T-helper 1 cell treated with Interleukin-12 subunit alpha and Interleukin-12 subunit beta and Interleukin-4 antibody, amounts not matched to agents 30 μg/mL and 1 μg/mL, for 36 hours (primary cell): Measurements from ENCODE around the gene PDSS1.

Source experiments
- H3K27ac Mint-ChIP-seq: one replicate; pipeline ENCODE4 v1.8.0; 2021; ENCODE audit warnings: mild to moderate bottlenecking, mixed read lengths
- H3K27me3 Mint-ChIP-seq: one replicate; pipeline ENCODE4 v1.8.0; 2021; ENCODE audit warnings: low read depth, mixed read lengths
- H3K36me3 Mint-ChIP-seq: one replicate; pipeline ENCODE4 v1.8.0; 2021; ENCODE audit warnings: low read depth, mixed read lengths
- H3K4me1 Mint-ChIP-seq: one replicate; pipeline ENCODE4 v1.8.0; 2021; ENCODE audit warnings: low read depth, mixed read lengths
- H3K4me3 Mint-ChIP-seq: one replicate; pipeline ENCODE4 v1.8.0; 2021; ENCODE audit warnings: mild to moderate bottlenecking, moderate library complexity, mixed read lengths
- H3K9me3 Mint-ChIP-seq: one replicate; pipeline ENCODE4 v1.8.0; 2021; ENCODE audit warnings: mixed read lengths

Gene PDSS1

DNA sequence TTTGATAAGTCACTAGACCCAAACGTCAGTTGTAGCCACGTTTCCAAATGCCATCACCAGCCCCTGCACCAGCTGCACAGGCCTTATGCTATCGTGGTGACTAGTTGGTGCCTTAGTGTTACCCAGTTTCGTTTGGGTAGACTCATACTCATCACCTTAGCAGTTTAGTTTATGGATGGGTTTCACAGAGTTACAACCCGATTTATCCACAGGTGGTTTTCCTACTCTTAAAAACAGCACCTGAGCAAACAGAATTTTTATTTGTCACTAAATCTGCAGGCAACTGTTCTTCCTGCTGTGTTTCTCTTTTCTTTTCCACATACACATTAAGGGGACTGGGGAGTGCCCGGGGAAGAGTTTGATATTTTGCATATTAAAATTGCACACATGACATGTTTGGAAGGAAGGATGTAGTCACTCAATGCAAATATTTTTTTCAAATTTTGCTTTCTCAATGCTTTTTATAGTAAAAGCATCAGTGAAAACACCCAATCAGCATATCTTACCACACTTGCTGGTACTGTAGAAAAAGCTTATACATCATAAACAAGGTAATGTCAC, 41.6 kb downstream of the PDSS1 start:
- Mint-ChIP-seq H3K36me3 (peaks cover 60% of the 10 kb centered on the region), H3K4me1 (peaks cover 60% of the 10 kb centered on the region), H3K9me3 (peaks cover 3% of the 10 kb centered on the region), H3K4me3 (peak overlapping the region; percentile 66), H3K27ac (peak overlapping the region; percentile 94), H3K27me3 (no peaks in the 10 kb centered on the region)

- Mint-ChIP-seq H3K9me3 (peaks cover 3% of the 10 kb centered on the region), H3K27ac (peak overlapping the region; percentile 73), H3K27me3 (no peaks in the 10 kb centered on the region), H3K4me3 (no peak overlapping the region), H3K4me1 (peaks cover 59% of the 10 kb centered on the region), H3K36me3 (peaks cover 60% of the 10 kb centered on the region)
These were observed 43.9 kb downstream of the PDSS1 start for GRCh38 chr10:26741368-26741767.

- no peak overlapping the region for H3K4me3 Mint-ChIP-seq
These were observed 45.6 kb downstream of the PDSS1 start for GRCh38 chr10:26743091-26743490.

DNA sequence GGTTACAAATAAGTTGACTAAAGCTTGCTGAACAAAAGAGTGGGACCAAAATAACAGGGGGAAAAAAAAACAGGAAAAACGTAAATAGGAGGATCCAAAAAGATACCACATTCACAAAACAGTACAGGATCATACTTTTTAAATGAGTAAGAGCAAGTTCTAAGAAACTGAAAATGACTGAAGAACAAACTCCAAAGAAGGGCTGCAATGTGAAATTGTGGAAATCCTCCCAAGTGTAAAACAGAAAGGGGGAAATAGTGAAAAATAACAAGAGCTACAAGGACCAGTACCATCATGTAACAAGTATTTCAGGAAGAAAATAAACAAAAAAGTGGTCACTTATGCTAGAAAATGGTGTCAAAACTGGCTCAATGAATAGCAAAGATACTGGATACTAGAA, 46.3 kb downstream of the PDSS1 start:
- peaks cover 50% of the 10 kb centered on the region for H3K4me1 Mint-ChIP-seq
- no peaks in the 10 kb centered on the region for H3K27me3 Mint-ChIP-seq
- H3K27ac Mint-ChIP-seq, result peak overlapping the region; percentile 78
- H3K36me3 Mint-ChIP-seq, result peaks cover 54% of the 10 kb centered on the region
- H3K9me3 Mint-ChIP-seq, result peaks cover 3% of the 10 kb centered on the region
- H3K4me3 Mint-ChIP-seq, result peak overlapping the region; percentile 10

More at GRCh38 chr10:26743091-26743490, 45.6 kb downstream of the PDSS1 start:
- H3K27me3 Mint-ChIP-seq, result no peaks in the 10 kb centered on the region
- H3K27ac Mint-ChIP-seq, result peak overlapping the region; percentile 80
- H3K36me3 Mint-ChIP-seq, result peaks cover 51% of the 10 kb centered on the region
- peaks cover 57% of the 10 kb centered on the region for H3K4me1 Mint-ChIP-seq
- peaks cover 3% of the 10 kb centered on the region for H3K9me3 Mint-ChIP-seq

DNA sequence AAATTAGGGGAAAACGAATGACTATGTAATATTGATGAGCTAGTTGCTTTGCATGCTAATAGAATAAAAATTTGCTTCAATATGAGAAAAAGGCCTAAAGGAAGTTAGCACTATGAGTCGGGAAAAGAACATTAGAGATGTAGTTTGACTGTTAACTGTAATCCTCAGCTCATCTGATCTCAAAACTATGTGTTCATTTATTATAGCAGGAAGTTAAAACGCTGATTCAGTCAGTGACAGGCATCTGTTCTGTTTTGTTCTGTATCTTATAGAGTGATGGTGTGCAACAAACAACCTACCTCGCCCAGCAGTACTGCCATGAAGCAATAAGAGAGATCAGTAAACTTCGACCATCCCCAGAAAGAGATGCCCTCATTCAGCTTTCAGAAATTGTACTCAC, 48.6 kb downstream of the PDSS1 start:
- Mint-ChIP-seq H3K36me3 (peaks cover 45% of the 10 kb centered on the region), H3K4me3 (no peak overlapping the region), H3K4me1 (peaks cover 34% of the 10 kb centered on the region), H3K27me3 (no peaks in the 10 kb centered on the region), H3K27ac (peak overlapping the region; percentile 62), H3K9me3 (peaks cover 3% of the 10 kb centered on the region)

DNA sequence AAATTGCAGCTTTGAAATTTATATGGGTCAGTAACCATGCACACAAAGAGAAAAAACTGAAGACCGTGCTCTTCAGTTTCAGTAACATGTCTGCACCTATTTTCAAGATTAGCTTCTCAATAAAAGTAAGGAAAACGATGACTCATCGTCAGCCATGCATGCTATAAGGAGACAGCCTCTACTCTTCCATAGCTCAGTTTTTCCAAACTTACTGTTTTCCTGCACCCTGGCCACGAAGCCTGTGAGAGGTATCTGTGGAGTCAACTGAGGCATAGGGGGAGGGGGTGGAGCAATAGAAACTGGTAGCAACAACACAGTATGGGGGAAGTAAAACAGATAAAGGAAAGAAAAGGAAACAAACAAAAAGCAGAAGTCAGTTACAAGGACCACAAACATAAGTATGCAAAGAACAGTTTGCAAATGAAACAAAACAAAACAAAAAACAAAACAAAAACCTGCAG, 58.0 kb downstream of the PDSS1 start:
- Mint-ChIP-seq H3K4me3 (peak overlapping the region; percentile 57), H3K4me1 (peaks cover 39% of the 10 kb centered on the region), H3K27me3 (no peaks in the 10 kb centered on the region), H3K36me3 (peaks cover 30% of the 10 kb centered on the region), H3K9me3 (no peaks in the 10 kb centered on the region), H3K27ac (peak overlapping the region; percentile 78)

DNA sequence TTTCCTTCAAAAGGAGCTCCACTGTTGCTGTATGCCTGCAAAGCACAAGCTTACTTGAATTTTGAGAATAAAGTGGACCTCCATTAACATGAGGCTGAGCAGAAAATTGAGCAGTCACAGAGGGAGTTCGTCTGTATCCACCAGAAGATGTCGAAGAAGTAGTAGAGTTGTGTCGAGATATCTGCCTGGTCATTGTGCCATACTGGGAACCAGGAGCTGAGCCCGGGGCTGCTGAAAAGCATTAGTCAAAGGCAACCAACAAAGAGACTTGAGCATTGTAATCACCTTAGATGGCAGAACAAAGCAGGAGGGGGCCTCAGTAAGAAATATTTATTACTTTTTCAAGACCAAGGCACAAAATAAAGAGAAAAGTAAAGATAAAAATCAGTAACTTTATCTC, 61.5 kb downstream of the PDSS1 start:
- Mint-ChIP-seq H3K9me3 (no peaks in the 10 kb centered on the region), H3K27ac (peak overlapping the region; percentile 3), H3K36me3 (peaks cover 29% of the 10 kb centered on the region)

DNA sequence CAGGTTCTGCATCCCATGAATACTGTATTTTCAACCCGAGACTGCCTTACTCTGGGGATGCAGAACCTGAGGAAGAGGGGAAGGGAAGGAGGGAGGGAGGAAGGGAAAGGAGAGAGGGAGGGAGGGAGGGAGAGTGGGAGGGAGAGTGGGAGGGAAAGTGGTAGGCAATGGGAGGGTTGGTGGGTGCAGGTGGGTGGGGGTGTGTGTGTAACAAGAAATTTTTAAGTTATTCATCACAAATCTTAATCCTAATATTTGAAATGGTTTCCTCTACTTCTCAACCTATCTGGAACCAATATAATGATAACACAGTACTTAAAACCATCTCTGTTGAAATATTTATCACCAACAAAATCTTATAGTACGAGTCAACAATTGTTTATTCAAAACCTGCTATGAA, 68.0 kb downstream of the PDSS1 start:
- Mint-ChIP-seq H3K27me3 (no peaks in the 10 kb centered on the region), H3K9me3 (no peaks in the 10 kb centered on the region), H3K4me1 (peaks cover 10% of the 10 kb centered on the region), H3K27ac (peak overlapping the region; percentile 29), H3K36me3 (peaks cover 22% of the 10 kb centered on the region), H3K4me3 (no peak overlapping the region)

More for the DNA sequence above, 61.5 kb downstream of the PDSS1 start:
- H3K27me3 Mint-ChIP-seq, result no peaks in the 10 kb centered on the region
- H3K4me1 Mint-ChIP-seq, result peaks cover 19% of the 10 kb centered on the region
- no peak overlapping the region for H3K4me3 Mint-ChIP-seq

DNA sequence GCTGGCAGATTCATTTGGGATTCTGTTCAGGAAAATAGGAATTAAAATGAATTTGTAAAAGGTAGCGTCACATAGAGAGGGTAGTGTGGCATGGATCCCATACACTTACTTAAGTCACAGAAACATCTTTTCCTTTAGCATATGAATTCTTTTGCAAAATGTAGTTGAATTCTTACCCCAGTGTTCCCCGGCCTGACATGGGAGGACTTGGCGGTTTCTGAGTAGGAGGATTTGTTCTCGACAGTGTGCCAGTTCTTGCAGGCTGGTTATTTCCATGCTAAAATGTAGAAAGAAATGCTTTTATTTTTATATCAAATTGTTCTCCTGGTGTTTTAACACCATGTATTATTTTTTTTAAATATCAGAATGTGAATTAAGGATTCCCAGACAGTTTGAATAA, 72.6 kb downstream of the PDSS1 start:
- Mint-ChIP-seq H3K4me3 (no peak overlapping the region), H3K36me3 (peaks cover 19% of the 10 kb centered on the region), H3K9me3 (no peaks in the 10 kb centered on the region), H3K27ac (no peak overlapping the region), H3K4me1 (peaks cover 20% of the 10 kb centered on the region), H3K27me3 (no peaks in the 10 kb centered on the region)

GRCh38 chr10:26773633-26774032, 76.1 kb downstream of the PDSS1 start:
- Mint-ChIP-seq H3K4me1 (peaks cover 24% of the 10 kb centered on the region), H3K4me3 (no peak overlapping the region), H3K27me3 (no peaks in the 10 kb centered on the region), H3K36me3 (peaks cover 13% of the 10 kb centered on the region), H3K9me3 (no peaks in the 10 kb centered on the region), H3K27ac (no peak overlapping the region)

GRCh38 chr10:26776258-26776657, 78.8 kb downstream of the PDSS1 start:
- H3K4me3 Mint-ChIP-seq, result no peak overlapping the region
- H3K27ac Mint-ChIP-seq, result no peak overlapping the region
- H3K4me1 Mint-ChIP-seq, result peaks cover 26% of the 10 kb centered on the region
- H3K9me3 Mint-ChIP-seq, result no peaks in the 10 kb centered on the region
- H3K27me3 Mint-ChIP-seq, result no peaks in the 10 kb centered on the region
- H3K36me3 Mint-ChIP-seq, result peaks cover 7% of the 10 kb centered on the region

DNA sequence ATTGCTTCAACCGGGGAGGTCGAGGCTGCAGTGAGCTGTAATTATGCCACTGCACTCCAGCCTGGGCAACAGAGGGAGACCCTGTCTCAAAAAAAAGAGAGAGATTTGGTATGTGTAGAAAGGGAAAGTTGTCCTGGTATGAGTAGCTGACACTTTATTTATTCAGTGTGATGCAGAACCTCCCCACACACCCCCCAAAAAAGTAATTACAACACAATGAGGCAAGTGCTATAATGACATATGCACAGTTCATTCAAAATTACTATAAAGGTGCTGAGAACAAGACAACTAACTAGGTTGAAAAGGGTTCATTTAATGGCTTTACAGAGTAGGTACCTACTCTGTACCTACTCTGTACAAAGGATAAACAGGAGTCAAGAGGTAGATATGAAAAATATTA, 80.2 kb downstream of the PDSS1 start:
- Mint-ChIP-seq H3K4me1 (peaks cover 36% of the 10 kb centered on the region), H3K9me3 (no peaks in the 10 kb centered on the region), H3K27ac (no peak overlapping the region), H3K36me3 (peaks cover 7% of the 10 kb centered on the region), H3K27me3 (no peaks in the 10 kb centered on the region), H3K4me3 (no peak overlapping the region)

DNA sequence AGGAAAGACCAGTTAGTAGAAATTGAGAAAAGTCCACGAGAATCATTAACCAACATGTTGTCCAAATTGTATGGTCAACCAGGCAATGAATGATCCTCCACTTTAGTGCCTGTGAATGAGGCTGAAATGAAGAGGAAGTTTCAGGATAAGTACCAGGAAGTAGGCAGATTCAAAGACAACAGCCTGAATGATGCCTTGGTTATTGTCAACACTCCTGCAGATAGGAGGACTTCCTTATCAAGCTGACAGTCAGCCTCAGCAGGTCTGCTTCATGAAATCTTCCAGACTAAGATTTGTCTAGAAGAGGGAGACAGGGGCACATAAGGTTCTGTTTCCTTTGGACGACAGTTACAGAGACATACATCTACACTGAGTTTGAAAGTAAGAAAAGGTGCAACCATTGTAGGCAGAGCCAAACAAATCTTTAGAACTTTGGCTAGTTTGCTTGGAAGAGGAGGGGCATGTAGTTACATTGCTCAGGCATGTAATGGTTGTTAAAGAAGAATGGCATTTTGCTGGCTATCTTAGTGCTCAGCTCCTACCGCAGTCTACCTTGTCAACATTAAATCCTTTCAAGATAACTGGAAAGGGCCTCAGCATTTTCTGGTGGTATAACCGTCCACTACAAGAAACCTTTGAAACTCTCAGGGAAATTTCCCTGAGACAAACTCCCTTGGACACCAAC, 81.8 kb downstream of the PDSS1 start:
- Mint-ChIP-seq H3K27ac (no peak overlapping the region), H3K4me1 (peaks cover 38% of the 10 kb centered on the region), H3K36me3 (peaks cover 4% of the 10 kb centered on the region), H3K4me3 (no peak overlapping the region), H3K9me3 (no peaks in the 10 kb centered on the region), H3K27me3 (no peaks in the 10 kb centered on the region)

- Mint-ChIP-seq H3K9me3 (no peaks in the 10 kb centered on the region), H3K4me1 (peaks cover 38% of the 10 kb centered on the region), H3K27me3 (no peaks in the 10 kb centered on the region), H3K36me3 (peaks cover 4% of the 10 kb centered on the region), H3K4me3 (no peak overlapping the region), H3K27ac (no peak overlapping the region)
These were observed 82.7 kb downstream of the PDSS1 start for GRCh38 chr10:26780106-26780792.
